GM21528 (cell line): Measurements from ENCODE around the gene LAPTM5.

Experiments used
- ATAC-seq: cut with Tn5 transposase; IDR thresholded peaks from one replicate; pipeline ENCODE4 v1.9.1; 2021; ENCODE audit warnings: mild to moderate bottlenecking, moderate library complexity; ENCODE audit not compliant: unreplicated experiment, low FRiP score

Gene LAPTM5

DNA sequence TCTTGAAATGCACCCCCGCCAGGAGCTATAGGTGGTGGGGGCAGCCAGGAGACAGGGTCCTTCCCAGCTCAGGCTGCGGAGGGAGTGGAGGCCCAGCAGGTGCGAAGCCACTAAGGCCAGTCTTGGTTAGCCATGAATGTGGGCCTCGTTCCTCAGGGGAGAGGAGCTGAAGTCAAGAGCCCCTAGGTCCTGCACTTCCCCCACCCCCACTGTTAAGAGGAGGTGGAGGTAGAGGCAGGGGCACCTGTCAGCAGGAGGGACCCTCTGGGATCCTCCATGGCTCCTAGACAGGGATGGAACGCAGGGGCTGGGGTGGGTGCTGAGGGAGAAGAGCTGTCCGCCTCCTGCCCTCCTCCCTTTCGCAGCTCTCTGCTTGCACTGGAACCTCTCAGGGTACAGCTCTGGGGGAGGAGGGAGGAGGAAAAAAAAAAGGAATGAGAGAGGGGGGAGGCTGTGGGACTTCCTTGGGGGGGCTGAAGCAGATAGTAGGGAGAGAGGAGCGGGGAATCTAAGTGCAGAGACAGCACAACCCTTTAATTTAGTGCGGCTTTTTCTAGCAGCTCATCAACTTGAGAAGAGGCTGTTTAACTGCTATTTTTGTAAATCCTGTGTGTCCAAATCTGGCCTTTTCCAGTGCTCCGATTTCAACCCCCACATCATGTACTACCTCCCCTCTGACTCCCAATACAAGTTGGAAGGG, 71.2 kb downstream of the LAPTM5 start:
- no peak for ATAC-seq

GRCh38 chr1:30685796-30686165, 71.8 kb downstream of the LAPTM5 start:
- no peak for ATAC-seq

- no peak for ATAC-seq
These were observed 72.4 kb downstream of the LAPTM5 start for GRCh38 chr1:30684881-30685795.

- ATAC-seq, result no peak
These were observed 73.3 kb downstream of the LAPTM5 start for GRCh38 chr1:30684259-30684658.

GRCh38 chr1:30683699-30684098, 73.9 kb downstream of the LAPTM5 start:
- ATAC-seq, result no peak
